A673 (cell line): Measurements from ENCODE around the gene HYAL3.

Source experiments
- CTCF ChIP-seq: fragments of 300-800, 200-600 bp; sonication (generic); conservative IDR thresholded peaks from 2 replicates; pipeline ENCODE4 v1.5.1; 2017; ENCODE audit warnings: low read depth, mild to moderate bottlenecking, antibody characterized with exemption, low read length, moderate library complexity, mixed read lengths
- EZH2 ChIP-seq: fragments of 200-600 bp; sonication (generic); IDR thresholded peaks from 2 replicates; pipeline ENCODE4 v1.6.1; 2017; ENCODE audit warnings: borderline replicate concordance, low read depth, mild to moderate bottlenecking, mixed read lengths, antibody characterized with exemption, low read length; ENCODE audit not compliant: poor library complexity, severe bottlenecking

- TF ChIP-seq CTCF (no peak), EZH2 (no peak)
Observed at GRCh38 chr3:50290161-50290641, 9.0 kb downstream of the HYAL3 start.
